GM18861 (cell line): ENCODE data around the gene TRIM9.
"Not testable (repeated sequence)": the region's sequence is repeated elsewhere in the genome, so short reads cannot be mapped to it uniquely, and the experiment has no call there.

Experiments
- ATAC-seq: cut with Tn5 transposase; IDR thresholded peaks from one replicate; pipeline ENCODE4 v1.9.1; 2021; ENCODE audit not compliant: unreplicated experiment

TRIM9 gene

DNA sequence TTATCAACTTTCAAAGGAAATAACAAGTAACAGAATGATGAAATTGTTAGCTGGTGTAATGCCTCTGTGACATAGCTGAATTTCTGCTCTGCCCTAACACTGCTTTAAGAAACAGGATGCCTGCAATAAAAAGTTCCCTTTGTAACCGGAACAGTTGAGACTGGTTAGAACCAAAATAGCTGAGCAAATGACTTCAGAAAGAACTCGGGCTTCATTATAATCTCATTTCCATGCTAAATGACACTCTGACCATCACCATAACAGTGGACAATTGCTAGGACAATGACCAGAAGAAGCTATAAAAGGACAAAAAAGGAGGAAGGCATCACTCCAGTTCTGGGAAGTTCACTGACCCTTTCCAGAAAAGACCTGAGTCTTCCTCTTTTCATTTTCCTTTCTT lies 127.1 kb downstream of the TRIM9 start:
- no peak for ATAC-seq

DNA sequence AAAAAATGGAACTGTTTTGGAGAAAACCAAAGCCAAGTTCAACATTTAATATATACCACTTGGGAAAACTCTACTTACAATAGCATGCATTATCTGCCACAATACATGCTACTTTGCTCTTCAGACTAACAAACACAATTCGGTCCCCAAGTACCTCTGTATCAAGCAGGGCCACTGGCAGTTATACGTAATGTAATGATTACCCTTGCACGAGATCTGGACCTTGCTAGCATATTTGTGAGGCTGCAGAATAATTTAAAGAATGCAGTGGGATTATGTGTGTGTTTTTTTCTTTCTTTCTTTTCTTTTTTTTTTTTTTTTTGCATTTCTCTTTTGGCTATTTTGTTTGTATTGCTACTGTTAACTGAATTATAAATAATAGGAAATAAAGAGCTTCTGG lies 127.8 kb downstream of the TRIM9 start:
- ATAC-seq = no peak

- no peak for ATAC-seq
Measured at GRCh38 chr14:50964683-50965390, 130.1 kb downstream of the TRIM9 start.

DNA sequence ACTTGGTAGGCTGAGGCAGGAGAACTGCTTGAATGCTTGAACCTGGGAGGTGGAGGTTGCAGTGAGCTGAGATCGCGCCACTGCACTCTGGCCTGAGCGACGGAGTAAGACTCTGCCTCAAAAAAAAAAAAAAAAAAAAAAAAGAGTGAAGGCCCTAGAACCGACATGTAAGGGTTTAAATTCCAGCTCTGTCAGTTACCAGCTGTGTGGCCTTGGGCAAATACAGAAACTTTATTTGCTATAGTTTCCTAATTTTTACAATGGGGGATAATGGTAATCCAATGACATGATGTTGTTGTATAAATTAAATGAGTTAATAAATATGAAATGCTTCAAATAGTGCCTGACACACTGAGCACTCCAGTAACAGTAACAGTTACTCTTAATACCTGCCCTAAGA lies 131.0 kb downstream of the TRIM9 start:
- no peak for ATAC-seq

- ATAC-seq = no peak
Measured at GRCh38 chr14:50961605-50962221, 133.2 kb downstream of the TRIM9 start.

DNA sequence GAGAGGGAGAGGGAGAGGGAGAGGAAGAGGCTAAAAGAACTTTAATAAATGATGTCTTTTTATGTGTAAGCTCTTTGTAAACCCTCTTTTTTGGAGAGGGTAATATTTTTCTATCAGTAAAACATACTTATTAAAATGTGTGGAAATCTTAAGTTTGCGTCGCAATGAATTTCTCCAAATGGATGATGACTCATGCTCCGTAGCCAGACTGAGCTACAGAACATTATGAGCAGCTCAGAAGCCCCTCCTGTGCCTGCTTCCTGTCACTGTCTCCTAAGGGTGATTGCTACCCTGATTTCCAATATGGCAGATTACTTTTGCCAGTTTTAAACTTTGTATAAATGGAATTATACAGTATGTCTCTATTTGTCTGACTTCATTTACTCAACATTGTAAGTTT lies 137.6 kb downstream of the TRIM9 start:
- no peak for ATAC-seq

- ATAC-seq = not testable (repeated sequence)
Measured at GRCh38 chr14:50956421-50956820, 138.5 kb downstream of the TRIM9 start.

DNA sequence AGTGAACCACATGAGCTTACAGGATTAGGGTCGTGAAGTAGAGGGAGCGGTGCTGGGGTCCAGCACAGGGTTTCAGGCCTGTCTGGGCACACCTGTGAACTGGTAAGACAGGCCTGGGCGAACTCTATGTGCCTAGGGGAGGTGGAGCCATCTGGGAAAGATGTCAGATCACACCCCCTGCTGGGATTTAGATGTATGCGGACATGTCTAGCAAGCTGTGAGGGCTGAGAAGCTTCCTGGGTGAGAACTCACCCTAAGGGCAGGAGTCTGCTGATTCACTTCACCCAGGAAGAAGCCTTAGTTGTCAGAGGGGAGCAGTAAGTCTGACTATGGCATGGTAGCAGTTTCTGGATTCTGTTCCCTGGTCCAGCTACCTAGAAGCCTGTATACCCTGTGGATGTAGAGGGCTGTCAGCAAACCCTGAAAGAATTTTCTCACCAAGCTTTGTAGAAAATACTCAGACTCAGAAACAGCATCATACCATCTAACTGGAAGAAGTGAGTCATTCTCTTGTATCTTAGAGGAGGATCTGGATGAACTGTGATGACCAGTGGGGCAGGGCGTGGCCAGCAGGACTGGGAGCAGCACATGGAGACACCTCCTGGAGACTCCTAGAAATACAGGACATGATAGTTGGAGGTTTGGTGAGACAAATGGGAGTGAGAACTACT lies 139.4 kb downstream of the TRIM9 start:
- ATAC-seq = no peak

DNA sequence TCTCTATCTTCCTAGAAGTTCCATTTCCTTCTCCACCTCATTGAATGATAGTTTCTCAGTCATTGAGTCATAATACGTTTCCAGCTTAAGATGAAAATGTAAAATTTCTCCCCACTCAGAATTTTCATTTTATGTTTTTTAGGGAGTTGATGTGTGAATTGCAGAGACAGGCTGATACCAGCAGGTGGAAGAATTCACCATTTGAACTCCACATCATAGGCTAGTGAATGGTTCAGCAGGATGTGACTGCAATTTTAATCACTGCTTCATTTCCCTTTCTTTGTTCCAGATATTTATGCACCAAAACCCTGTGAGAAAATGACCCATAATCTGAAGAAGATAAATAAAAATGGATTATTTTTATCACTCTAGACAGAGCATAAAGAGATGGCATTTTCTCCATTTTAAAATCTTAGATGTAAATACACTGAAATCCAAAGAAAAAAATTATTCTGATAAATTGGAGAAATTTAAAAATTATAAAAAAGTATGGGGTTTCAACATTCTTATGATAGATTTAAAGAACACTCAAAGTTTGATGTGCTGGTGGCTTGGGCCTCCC lies 140.0 kb downstream of the TRIM9 start:
- ATAC-seq = no peak

GRCh38 chr14:50953502-50953901 lies 141.4 kb downstream of the TRIM9 start:
- no peak for ATAC-seq

DNA sequence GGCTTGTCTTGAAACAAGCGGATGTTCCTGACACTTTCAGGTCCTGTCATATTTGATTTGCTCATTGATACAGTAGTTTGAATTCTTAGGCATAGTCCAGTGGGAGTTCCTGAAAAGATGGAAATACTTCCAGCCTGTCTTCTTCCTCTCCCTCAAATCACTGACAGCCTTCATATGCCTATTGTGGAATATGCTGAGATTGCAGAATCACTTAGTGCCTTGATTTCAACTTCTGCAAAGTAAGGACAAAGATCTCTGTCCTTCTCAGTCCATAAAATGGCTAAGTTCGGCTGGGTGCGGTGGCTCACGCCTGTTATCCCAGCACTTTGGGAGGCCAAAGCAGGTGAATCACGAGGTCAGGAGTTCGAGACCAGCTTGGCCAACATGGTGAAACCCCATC lies 143.9 kb downstream of the TRIM9 start:
- no peak for ATAC-seq

DNA sequence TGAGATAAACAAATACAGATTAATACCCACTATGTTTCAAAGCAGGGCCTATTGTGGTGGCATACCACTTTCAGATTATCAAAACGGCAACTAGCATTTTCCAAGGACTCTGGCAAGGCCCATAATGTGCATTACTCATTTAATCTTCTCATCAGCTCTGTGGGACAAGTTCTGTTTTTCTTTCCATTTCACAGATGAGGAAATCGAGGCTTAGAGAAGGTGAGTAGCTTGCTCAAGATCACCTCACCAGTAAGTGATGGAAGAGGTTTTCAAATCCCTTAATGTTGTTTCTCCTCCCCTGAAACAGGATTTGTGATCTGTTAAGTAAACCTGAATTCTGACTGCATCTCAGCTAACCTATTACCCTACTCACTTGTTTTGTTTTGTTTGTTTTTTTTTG lies 146.7 kb downstream of the TRIM9 start:
- no peak for ATAC-seq

- ATAC-seq = no peak
Measured at GRCh38 chr14:50947446-50947845, 147.5 kb downstream of the TRIM9 start.

DNA sequence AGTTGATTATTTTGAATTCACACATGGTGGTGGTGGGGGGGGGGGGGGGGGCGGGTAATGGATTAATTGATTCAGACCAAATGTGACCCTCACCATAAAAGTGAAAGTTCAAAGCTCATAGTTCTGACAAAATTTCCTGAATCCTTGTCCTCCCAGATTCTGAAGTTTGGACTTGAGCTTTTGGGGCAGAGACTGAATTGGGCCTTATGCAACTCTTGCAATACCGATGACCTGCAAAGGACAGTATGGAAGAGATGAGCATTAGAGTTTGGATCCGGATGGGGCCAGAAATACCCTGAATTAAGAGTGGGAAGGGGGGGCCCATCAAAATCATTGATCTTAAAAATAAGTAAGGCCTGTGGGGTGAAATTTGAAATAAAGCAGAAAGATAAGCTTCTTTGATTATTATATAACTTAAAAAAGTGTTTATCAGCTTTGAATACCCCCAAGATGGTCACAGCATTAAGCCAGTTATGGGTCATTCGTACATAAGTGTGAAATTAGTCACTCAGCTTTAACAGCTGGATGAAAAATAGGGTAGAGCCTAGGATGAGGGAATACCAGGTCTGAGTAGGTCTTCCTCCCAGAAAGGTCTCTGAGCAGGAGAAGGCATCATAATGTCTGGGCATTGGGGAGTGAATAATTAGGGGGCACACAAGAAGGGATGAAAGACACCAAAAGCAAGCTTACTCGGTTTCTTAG lies 148.5 kb downstream of the TRIM9 start:
- ATAC-seq = no peak

DNA sequence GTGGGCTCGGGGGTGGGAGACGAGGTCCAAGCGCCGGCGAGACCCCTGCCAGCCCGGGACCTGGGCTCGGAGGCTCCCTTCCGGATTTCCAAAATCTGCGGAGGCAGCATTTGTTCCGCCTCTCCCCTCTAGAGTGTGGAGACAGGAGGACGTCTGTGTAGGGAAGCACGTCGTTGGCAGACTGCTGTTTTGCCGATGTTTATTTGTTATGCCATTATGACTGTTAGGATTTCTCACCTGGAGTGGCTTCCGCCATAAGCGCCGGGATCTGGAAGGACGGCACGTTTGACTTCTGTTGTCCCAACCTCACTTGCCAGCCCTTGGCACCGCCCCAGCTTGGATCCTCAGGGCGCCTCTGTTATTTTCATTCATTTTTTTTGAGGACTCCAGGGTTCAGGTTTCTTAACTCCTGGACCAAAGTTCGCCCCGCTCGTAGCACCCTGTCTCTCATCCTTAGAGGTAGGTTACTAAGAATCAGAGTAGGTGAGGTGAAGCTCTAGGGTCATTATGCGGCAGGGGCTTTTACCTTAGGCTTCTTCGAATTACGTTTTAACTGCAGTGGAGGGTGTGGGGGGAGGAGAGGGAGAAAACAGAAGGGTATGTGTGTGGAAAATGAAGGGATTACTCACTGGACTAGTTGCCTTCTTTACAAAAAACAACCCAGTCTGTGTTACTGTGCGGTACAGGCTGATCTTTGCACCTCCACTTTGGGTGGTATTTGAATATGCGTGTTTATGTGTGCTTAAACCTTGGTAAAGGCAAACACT lies 150.1 kb downstream of the TRIM9 start:
- ATAC-seq = no peak

DNA sequence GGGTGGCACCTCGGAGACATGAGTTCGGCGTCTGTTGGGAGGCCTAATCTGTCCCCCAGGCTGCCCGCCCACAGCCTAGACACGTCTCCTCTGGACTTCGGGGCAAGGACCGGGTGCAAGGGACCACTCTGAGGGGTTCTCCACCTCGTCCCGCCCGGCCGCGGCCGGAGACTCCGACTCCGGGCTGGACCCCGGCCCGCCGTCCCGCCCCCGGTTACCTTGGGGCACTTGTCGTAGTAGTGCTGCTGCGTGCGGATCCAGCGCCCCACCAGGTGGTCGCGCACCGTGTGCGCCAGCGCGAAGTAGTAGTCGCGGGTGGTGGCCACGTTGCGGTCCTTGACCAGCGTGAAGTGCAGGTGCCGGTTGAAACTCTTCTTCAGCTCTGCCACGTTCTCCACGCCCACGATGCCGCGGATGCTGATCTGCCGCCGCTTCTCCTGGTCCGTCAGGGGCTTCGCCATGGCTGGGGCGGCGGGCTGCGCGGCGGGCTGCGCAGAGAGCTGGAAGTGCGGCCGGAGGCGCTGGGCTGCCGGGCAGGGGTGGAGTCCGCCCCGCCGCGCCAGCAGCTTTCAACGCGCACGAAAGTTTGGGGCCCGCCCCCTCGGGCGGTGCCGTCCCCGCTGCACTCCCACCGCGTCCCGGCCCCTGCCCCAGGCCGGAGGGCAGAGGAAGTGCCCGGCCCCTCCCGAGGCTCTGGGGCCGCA lies 150.8 kb downstream of the TRIM9 start, which contains the start of gene PYGL:
TSS of gene PYGL (minus strand) at position 541 of the 704 bp plus-strand sequence. CDS start at position 461, 80 bp downstream.
- ATAC-seq = peak; percentile 45

- ATAC-seq = no peak
Measured at GRCh38 chr14:50943261-50943942, 151.5 kb downstream of the TRIM9 start.

GRCh38 chr14:50941638-50942037 lies 153.3 kb downstream of the TRIM9 start:
- ATAC-seq = not testable (repeated sequence)

DNA sequence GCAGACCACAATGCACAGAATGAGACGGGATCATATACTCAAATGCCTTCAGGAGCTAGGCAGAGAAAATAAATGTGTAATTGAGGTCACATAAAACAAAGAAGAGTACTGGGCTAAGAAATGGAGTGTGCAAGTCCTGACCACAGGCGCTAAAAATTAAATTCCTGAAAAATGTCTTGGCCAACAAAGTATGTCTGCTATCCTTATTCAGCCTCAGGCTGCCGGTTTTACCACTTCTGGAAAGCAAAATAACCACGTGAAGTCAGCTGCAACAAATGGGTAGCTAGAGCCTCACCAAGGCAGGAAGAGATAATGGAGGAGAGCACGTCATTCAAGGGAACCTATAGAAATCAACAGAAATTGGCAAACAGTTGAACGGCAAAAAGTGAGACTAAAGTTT lies 153.8 kb downstream of the TRIM9 start:
- no peak for ATAC-seq
